HEK293T (cell line): ENCODE data around the gene NFX1.

Experiments
- L3MBTL2 ChIP-seq: fragments of 450-650 bp; conservative IDR thresholded peaks from 2 replicates; pipeline ENCODE4 v1.6.1; 2016; ENCODE audit warnings: mild to moderate bottlenecking
- LEF1 ChIP-seq: fragments of 450-650 bp; IDR thresholded peaks from 2 replicates; pipeline ENCODE4 v1.6.1; 2017; ENCODE audit warnings: mild to moderate bottlenecking, borderline replicate concordance

DNA sequence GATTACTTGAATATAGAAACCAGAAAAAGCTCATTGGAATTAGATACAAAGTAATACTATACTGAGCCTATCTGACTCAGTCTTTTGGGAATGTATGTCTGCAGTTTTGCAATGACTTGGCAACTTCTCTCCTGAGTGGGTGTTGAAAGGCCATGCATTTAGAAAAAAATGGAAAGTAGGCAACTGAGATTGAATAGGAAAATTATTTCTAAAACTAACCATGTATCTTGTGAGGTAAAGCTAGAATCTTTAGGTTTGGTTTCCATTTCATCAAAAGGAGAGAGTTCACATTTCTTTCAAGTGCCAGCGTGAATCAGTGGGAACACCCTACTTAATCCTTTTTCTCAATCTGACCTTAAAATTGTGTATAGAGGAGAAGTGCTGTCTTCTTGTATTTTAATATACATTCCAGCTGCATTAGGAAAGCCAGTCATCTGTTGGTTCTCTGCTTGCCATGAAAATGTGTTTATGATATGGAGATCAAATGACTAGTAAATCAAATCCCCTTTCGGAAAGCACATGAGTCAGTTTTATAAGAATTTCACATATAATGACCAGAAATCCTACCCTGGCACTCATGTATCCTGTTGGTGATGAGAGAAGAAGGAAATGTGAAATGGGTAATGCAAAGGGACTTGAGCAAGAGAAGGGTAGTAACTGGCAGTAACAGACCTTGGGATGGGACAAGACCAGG lies 30.4 kb downstream of the NFX1 start:
- no peak for TF ChIP-seq L3MBTL2
- TF ChIP-seq LEF1 = no peak
